ENCODE data around the gene C1orf210. TPM values are rescaled to one million over a fixed set of nuclear protein-coding genes. Genes with fewer than 3 reads are reported as not detected.

Gene C1orf210
- total RNA-seq, 2 experiments from 2014 or later = not detected

- H3K4me1 Mint-ChIP-seq (ENCODE audit: low read depth) = no peaks in the 10 kb centered on the region
- POLR2A ChIA-PET = no interaction called here
- H3K27ac Mint-ChIP-seq = no peak overlapping the region
Observed at GRCh38 chr1:43284546-43285110, 753 bp downstream of the C1orf210 start.

GRCh38 chr1:43284065-43284464, 1.3 kb downstream of the C1orf210 start:
- H3K27ac ChIP-seq (ENCODE audit: low read depth in 1 of 2, low read length in 2 of 2) = no peak overlapping the region
- H3K4me1 Mint-ChIP-seq (ENCODE audit: low read depth) = no peaks in the 10 kb centered on the region
- TF ChIP-seq, protein P1, sequence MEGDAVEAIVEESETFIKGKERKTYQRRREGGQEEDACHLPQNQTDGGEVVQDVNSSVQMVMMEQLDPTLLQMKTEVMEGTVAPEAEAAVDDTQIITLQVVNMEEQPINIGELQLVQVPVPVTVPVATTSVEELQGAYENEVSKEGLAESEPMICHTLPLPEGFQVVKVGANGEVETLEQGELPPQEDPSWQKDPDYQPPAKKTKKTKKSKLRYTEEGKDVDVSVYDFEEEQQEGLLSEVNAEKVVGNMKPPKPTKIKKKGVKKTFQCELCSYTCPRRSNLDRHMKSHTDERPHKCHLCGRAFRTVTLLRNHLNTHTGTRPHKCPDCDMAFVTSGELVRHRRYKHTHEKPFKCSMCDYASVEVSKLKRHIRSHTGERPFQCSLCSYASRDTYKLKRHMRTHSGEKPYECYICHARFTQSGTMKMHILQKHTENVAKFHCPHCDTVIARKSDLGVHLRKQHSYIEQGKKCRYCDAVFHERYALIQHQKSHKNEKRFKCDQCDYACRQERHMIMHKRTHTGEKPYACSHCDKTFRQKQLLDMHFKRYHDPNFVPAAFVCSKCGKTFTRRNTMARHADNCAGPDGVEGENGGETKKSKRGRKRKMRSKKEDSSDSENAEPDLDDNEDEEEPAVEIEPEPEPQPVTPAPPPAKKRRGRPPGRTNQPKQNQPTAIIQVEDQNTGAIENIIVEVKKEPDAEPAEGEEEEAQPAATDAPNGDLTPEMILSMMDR (IDR thresholded peaks at IDR 0.05) = no peak
- H3K9me3 ChIP-seq (ENCODE audit: control insufficient read depth in 1 of 2, insufficient read depth in 1 of 2, low read length in 2 of 2) = no peaks in the 10 kb centered on the region
- peaks cover 10% of the 10 kb centered on the region for H3K27me3 Mint-ChIP-seq
- intact Hi-C loops (cut with DNase I, micrococcal nuclease) = no loop called here
- H3K4me3 ChIP-seq (ENCODE audit: low read length) = no peak overlapping the region
- ATAC-seq (ENCODE audit: poor library complexity) (no peak), DNase-seq (no peak)
- H3K4me3 Mint-ChIP-seq = no peak overlapping the region
- H3K36me3 Mint-ChIP-seq (ENCODE audit: low read depth) = no peaks in the 10 kb centered on the region
- H3K27me3 ChIP-seq (ENCODE audit: control insufficient read depth in 1 of 2, insufficient read depth in 2 of 2, low read length in 2 of 2) = no peaks in the 10 kb centered on the region
- H3K27ac Mint-ChIP-seq = no peak overlapping the region
- POLR2A ChIA-PET = no interaction called here
- no peaks in the 10 kb centered on the region for H3K36me3 ChIP-seq (ENCODE audit: insufficient read depth, low read length)
- no peaks in the 10 kb centered on the region for H3K9me3 Mint-ChIP-seq
- CTCF ChIA-PET = no interaction called here
- H3K4me1 ChIP-seq (ENCODE audit: insufficient read depth, low read length) = no peaks in the 10 kb centered on the region

More at GRCh38 chr1:43284546-43285110, 753 bp downstream of the C1orf210 start:
- Mint-ChIP-seq H3K27me3 (peaks cover 10% of the 10 kb centered on the region), H3K4me3 (no peak overlapping the region), H3K36me3 (ENCODE audit: low read depth) (no peaks in the 10 kb centered on the region), H3K9me3 (no peaks in the 10 kb centered on the region)
- no peak overlapping the region for H3K27ac ChIP-seq (ENCODE audit: low read depth in 1 of 2, low read length in 2 of 2)
- CTCF ChIA-PET = no interaction called here
- H3K36me3 ChIP-seq (ENCODE audit: insufficient read depth, low read length) = no peaks in the 10 kb centered on the region
- no peak for ATAC-seq (ENCODE audit: poor library complexity)
- no peak overlapping the region for H3K4me3 ChIP-seq (ENCODE audit: low read length)
- DNase-seq = no peak
- H3K4me1 ChIP-seq (ENCODE audit: insufficient read depth, low read length) = no peaks in the 10 kb centered on the region
- no peaks in the 10 kb centered on the region for H3K27me3 ChIP-seq (ENCODE audit: control insufficient read depth in 1 of 2, insufficient read depth in 2 of 2, low read length in 2 of 2)
- TF ChIP-seq, protein P1 (IDR thresholded peaks at IDR 0.05) = no peak
- intact Hi-C loops (cut with DNase I, micrococcal nuclease) = no loop called here
- H3K9me3 ChIP-seq (ENCODE audit: control insufficient read depth in 1 of 2, insufficient read depth in 1 of 2, low read length in 2 of 2) = no peaks in the 10 kb centered on the region

- peaks cover 10% of the 10 kb centered on the region for H3K27me3 Mint-ChIP-seq
- Histone ChIP-seq H3K27ac (ENCODE audit: low read depth in 1 of 2, low read length in 2 of 2) (no peak overlapping the region), H3K36me3 (ENCODE audit: insufficient read depth, low read length) (no peaks in the 10 kb centered on the region), H3K4me1 (ENCODE audit: insufficient read depth, low read length) (no peaks in the 10 kb centered on the region), H3K4me3 (ENCODE audit: low read length) (no peak overlapping the region), H3K9me3 (ENCODE audit: control insufficient read depth in 1 of 2, insufficient read depth in 1 of 2, low read length in 2 of 2) (no peaks in the 10 kb centered on the region), H3K27me3 (ENCODE audit: control insufficient read depth in 1 of 2, insufficient read depth in 2 of 2, low read length in 2 of 2) (no peaks in the 10 kb centered on the region)
- H3K4me1 Mint-ChIP-seq (ENCODE audit: low read depth) = no peaks in the 10 kb centered on the region
- H3K9me3 Mint-ChIP-seq = no peaks in the 10 kb centered on the region
- ChIA-PET POLR2A (no interaction called here), CTCF (no interaction called here)
- H3K4me3 Mint-ChIP-seq = no peak overlapping the region
- H3K36me3 Mint-ChIP-seq (ENCODE audit: low read depth) = no peaks in the 10 kb centered on the region
- intact Hi-C loops (cut with DNase I, micrococcal nuclease) = no loop called here
- ATAC-seq (ENCODE audit: poor library complexity) (no peak), DNase-seq (no peak)
- no peak overlapping the region for H3K27ac Mint-ChIP-seq
- TF ChIP-seq, protein P1 (IDR thresholded peaks at IDR 0.05) = no peak
Observed at GRCh38 chr1:43282220-43283195, 2.9 kb downstream of the C1orf210 start.

All from CD4-positive, alpha-beta T cell (primary cell).